Epithelial cell of esophagus (primary cell): Measurements from ENCODE around the gene FAM170B.

Source experiments
- DNase-seq: peaks from one replicate; pipeline ENCODE4 v3.0.0; 2010; ENCODE audit warnings: low read depth
- H3K4me3 ChIP-seq: 2 replicates; pipeline ENCODE4 v1.5.1; 2011; ENCODE audit warnings: mild to moderate bottlenecking, low read length, control low read depth
- TF ChIP-seq, protein P1 (sequence below): IDR thresholded peaks from 2 replicates; pipeline ENCODE4 v1.5.1; 2011; ENCODE audit warnings: low read depth, mild to moderate bottlenecking, low read length, control low read depth, inconsistent platforms; ENCODE audit not compliant: insufficient read depth; ENCODE audit errors: missing control alignments

FAM170B gene

DNA sequence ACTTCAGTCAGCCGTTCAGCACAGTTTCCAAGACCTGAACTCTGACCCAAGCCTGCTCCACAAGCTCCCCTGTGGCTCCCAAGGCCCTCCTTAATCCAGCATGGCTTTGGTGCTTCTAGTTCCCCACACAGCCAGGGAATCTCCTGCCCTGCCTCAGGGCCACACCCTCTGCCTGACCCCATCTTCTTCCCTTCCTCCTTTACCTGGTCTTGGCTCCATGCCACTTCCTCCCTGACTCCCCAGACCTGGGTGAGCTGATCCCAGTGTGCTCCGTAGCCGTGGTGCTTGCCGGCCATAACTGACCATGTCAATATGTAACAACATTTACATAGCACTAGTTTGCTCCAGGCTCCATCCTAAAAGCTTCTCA is 34.3 kb upstream of the FAM170B start:
- H3K4me3 ChIP-seq, result no peak overlapping the region
- no peak for DNase-seq
- TF ChIP-seq, protein P1, sequence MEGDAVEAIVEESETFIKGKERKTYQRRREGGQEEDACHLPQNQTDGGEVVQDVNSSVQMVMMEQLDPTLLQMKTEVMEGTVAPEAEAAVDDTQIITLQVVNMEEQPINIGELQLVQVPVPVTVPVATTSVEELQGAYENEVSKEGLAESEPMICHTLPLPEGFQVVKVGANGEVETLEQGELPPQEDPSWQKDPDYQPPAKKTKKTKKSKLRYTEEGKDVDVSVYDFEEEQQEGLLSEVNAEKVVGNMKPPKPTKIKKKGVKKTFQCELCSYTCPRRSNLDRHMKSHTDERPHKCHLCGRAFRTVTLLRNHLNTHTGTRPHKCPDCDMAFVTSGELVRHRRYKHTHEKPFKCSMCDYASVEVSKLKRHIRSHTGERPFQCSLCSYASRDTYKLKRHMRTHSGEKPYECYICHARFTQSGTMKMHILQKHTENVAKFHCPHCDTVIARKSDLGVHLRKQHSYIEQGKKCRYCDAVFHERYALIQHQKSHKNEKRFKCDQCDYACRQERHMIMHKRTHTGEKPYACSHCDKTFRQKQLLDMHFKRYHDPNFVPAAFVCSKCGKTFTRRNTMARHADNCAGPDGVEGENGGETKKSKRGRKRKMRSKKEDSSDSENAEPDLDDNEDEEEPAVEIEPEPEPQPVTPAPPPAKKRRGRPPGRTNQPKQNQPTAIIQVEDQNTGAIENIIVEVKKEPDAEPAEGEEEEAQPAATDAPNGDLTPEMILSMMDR, result no peak

DNA sequence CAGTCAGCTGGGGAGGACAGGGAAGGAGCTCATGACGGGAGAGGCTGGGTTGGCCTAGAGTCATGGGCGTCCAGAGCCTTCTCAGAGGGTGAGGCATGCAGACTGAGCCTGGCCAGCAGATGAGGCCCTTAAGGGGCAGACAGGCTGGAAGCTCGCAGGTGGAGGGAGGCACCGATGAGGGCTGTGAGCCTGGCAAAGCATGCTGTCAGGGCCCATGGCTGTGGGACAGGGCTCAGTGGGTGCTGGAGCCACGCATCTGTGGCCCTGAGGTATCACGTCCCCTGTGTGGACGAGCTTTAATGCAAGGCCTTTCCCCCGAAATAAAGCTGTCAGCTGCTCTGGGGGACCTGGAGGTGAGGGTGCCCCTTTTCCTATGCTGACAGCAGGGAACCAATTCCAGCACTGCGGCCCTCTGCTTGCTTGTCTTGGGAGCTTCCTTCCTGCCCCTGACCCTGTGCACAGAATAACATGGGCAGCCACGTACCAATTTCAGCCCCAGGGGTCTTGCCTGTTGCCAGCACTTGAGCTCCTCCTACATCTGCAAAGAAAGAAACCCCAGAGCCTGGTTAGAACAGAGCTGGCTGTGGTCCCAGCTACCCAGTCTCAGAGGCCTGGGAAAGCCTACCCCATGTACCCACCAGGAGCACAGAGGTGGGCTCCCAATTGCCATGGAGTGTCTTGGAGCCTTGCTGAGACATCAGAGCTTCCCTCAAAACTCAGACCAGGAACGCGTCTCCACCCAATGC is 33.8 kb upstream of the FAM170B start:
- TF ChIP-seq, protein P1, result no peak
- DNase-seq, result no peak
- H3K4me3 ChIP-seq, result no peak overlapping the region

DNA sequence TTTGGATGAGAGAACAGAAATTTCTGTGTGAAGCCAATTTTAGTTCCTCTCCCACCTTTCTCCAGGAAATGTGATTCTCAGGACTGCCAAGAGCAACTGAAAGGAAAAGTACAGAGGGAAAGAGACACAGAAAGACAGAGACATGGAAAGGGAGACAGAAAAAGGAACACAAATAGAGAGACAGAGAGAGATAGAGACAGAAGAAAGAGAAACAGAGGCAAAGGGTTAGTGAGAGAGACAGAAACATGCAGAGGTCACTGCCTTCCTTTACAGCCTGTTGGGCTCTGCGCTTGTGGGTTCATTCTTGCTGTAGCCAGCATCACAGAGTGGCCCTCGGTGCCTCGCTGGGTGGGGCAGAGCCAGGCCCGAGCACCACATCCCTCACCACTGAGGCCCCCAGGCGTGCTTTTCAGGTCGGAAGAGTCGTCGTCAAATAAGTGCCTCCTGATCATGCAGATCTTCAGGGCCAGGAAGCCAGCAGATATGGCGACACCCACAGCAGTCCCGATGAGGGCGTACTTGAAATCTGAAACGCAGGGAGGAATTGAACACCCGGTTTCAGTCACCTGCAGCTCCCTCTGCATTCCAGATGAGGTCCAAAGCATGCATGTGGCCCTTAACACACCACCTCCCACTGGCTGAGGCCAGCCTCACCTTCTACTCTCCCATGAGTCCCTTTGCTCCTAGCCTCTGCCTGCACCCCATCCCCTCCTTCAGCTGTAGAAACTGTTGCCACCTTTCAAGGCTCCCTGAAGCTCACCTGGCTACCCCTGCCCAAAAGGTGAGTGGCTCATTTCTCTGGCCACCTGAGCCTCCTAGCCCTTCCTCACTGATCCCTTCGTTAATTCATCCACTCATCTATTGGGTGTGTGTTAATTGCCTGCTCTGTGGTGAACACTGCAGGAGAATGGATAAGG is 32.9 kb upstream of the FAM170B start:
- H3K4me3 ChIP-seq, result no peak overlapping the region
- TF ChIP-seq, protein P1, result no peak
- DNase-seq, result no peak

DNA sequence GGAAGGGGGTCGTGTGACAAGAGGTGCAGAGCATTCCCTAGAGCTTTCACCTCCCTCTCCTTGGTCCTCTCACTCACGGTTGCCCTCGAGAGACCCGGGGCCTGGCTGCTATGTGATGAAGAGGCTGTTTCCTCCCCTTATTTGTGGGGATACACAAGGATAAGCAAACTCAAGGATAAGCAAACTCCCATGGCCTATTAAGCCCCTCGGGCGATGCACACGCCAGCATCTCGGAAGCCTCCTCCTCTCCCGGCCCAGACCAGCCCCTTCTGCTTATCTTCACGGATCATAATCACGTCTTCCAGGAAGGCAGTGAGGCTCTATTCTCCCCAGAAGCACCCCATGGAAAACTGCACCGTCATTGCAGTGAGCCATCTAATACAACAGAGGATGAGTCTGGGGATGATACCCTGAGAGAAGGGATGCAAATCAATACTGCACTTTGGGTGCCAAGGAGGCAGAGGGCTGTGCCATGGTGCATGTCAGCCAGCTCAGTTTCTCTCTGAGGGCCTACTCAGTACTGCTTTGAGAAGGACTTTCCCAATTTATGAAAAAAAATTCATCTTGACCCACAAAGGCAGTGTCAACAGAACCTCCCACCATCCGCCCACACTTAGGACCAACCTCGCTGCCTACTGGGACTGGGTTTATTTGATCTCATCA is 32.1 kb upstream of the FAM170B start:
- no peak for DNase-seq
- TF ChIP-seq, protein P1, result no peak
- no peak overlapping the region for H3K4me3 ChIP-seq

DNA sequence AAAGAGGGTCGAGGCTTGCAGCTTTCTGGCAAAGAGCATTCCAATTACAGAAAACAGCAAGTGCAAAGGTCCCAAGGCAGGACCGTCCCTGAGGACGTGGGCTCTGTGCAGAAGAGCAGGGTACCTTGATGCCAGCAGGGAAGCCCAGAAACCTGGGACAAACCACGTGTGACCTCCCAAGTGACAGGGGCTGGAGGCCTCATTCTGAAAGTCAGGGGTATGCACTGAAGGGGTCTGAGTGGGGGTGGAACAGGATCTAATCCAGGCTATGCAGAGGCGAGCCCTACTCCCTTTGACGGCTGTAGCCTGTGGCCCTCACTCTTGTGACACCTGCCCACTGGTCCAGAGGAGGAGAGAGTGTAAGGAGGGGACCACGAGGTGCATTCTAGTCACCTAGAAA is 31.4 kb upstream of the FAM170B start:
- no peak overlapping the region for H3K4me3 ChIP-seq
- TF ChIP-seq, protein P1, result no peak
- no peak for DNase-seq

DNA sequence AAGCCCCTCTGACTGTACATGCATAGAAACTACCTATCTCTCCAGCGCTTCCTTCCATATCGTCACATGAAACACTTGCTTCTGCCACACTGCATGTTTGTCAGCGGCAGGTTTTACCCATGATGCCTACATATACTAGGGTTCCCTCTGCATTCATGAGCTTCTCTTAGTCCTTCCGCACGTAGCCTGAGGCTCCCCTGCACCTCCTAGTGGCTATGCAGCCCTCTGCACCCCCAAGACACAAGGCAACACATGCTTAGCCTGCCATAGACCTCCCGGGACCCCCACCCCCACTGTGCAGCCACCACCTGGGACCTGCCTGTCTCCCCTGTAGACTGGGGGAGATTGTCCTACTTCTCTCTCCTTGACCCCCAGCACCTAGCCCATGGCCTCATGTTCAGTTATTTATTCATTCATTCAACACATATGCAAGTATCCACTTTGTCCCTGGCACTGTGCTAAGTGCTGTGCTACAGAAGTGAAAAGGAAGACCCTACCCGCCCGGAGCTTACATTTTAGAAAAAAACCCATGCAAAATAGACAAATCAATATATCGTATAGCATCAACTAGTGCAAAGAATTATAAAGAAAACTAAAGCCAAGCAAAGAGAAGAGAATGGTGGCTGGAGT is 30.9 kb upstream of the FAM170B start:
- TF ChIP-seq, protein P1, result peak; percentile 34
- DNase-seq, result no peak
- no peak overlapping the region for H3K4me3 ChIP-seq
